ENCODE measurements around the gene CDC42BPB.

CDC42BPB gene

GRCh38 chr14:102923201-102923924, 134.0 kb downstream of the CDC42BPB start:
- DNase-seq, result no peak

DNA sequence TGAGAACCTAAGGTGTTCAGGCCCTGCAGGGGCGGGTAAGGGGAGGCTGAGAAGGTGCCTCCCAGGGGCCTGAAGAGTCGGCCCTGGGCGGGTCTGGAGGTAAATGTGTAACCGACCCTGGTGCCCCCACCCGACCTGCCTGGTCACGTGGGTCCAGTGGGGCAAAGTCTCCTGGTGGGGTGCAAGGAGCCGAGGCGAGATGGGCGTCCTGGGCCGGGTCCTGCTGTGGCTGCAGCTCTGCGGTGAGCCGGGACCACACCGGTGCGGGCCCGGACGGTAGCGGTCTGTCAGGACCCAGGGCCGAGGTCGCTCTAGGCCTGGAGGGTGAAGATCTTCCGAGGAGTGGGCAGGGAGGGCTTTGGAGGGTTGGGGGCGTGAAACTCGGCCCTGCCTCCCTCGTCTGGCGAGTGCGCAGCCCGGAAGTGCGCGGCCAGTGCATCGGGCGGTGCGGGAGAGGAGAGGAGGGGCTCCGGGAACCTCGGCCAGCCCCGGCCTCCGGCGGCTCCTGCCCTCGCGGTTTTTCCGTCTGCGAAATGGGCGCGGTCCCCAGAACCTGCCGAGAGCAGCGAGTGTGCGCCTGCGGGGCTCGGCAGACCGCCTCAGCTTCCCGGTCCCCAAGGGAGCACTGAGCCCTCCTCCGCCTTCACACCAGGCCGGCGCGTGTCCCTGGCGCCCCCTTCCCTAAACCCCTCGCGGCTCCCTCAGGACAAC, 134.7 kb downstream of the CDC42BPB start, which contains the start of gene AMN:
TSS of gene AMN (plus strand) at position 174 of the 711 bp plus-strand sequence. CDS start at position 200, 26 bp downstream.
- no peak for DNase-seq

GRCh38 chr14:102920998-102921304, 136.4 kb downstream of the CDC42BPB start:
- DNase-seq, result no peak

DNA sequence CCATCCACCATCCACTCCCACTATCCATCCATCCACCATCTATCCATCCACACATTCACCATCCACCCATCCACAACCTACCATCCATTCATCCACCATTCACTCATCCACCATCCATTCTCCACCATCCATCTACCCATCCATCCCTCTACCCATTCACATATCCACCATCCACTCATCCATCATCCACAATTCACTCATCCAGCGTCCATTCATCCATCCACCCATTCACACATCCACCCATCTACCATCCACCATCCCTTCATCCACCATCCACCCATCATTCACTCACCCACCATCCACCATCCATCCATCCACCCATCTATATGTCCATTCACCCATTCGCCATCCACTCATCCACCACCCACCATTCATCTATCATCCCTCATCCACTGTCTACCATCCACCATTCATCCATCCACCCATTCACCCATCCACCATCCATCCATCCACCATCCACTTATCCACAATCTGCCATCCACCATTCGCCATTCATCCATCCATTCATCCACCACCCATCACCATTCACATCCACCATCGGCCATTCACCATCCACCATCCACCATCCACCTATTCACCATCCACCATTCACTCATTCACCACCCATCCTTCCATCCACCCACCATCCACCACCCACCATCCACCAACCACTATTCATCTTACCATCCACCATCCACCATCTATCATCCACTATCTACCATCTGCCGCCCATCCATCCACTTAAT, 136.9 kb downstream of the CDC42BPB start:
- DNase-seq, result no peak

DNA sequence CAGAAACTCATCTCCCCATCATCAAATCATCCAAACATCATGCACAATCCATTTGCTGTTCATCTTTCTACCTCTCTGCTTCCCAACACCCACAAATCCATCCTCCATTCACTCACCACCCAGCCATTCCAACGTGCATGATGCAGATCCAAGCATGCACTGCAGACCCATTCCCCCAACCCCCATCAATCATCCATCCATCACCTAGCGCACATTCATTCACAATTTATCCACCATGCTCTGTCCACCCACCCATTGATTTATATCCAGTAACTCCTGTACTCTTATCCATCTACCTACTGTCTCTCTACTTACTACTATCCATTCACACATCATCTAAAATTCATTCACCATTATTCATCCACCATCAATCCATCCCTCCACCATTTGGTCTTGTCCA, 138.9 kb downstream of the CDC42BPB start:
- no peak for DNase-seq

DNA sequence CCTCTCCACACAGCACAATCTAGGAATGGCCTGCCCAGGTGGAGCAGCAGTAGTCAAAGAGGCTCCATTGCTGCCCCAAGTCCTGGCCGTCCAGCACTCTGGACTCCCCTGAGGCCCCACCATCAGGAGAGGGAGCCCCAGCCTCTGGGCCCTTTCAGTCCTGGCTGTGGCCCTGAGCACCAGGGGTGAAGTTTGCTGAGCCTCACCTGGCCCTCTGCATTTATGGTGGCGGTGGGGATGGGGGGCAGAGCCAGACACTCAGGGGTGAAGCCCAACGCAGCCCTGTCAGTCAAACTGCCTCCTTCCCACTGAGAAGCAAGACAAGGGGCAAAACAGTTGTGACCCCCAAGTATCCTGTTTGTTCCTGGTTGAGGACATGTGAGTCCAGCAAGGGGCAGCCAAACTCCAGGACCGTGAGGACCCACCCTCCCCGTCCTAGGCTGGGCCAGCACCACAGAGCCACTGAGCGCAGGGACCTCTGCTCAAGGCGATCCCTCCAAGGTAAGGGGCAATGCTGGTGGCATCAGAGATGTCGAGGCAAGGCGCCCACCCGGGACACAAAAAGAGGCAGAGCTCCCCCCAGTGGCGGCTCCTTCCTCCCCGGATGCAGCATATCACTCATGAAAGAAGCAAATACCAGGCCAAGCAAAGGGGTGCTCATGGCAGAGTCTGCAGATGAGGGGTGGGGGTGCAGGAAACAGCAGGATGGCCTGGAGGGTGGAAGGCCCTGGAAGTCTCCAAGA, 139.7 kb downstream of the CDC42BPB start:
- DNase-seq, result peak; percentile 20 to 39

DNA sequence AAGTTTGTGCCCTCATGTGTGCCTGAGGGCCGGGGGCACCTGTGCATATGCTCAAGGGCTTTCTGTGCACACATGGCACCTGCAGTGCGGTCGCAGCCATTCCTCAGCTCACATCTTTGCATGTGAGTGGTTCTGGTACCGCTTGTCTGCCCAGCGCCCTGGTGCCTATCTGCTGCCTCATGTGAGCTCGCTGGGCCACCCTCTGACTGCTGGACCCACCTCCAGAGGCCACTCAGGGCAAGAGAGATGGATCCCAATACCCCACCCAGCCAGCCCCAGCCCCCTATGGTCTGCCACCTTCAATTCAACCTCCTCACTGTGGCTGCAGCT, 140.3 kb downstream of the CDC42BPB start:
- no peak for DNase-seq

DNA sequence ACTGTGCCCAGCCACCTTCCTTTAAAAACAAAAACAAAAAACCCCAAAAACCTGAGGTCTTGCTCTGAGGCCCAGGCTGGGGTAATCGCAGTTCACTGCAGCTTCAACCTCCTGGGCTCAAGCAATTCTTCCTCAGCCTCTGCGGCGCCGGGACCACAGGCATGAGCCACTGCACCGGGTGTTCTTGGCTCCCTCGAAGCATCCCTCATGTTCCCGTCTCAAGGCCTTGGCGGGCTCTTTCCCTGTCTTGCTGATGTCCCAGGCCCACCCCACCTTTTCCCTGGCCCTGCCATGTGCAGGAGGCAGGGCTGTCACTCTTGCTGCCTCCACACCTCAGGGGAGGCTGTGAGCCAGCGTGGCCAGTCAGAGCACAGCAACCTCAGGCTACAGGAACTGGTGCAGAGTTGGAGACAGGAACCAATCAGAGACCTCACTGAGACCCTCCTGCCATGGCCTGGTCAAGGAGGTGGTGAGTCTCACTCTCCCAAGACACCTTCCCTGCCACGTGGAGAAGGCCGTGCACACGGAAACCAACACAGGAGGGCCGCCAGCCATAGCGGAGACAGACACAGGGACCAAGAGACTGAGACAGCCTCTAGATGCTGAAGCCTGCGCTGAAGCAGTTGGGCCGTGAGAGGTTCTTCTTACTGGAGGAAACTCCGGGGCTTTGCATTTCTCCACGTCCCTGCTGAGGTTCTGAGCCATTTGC, 140.8 kb downstream of the CDC42BPB start:
- DNase-seq, result no peak

- DNase-seq, result no peak
Observed at GRCh38 chr14:102915292-102916110, 141.8 kb downstream of the CDC42BPB start.

GRCh38 chr14:102914474-102915291, 142.7 kb downstream of the CDC42BPB start:
- no peak for DNase-seq

DNA sequence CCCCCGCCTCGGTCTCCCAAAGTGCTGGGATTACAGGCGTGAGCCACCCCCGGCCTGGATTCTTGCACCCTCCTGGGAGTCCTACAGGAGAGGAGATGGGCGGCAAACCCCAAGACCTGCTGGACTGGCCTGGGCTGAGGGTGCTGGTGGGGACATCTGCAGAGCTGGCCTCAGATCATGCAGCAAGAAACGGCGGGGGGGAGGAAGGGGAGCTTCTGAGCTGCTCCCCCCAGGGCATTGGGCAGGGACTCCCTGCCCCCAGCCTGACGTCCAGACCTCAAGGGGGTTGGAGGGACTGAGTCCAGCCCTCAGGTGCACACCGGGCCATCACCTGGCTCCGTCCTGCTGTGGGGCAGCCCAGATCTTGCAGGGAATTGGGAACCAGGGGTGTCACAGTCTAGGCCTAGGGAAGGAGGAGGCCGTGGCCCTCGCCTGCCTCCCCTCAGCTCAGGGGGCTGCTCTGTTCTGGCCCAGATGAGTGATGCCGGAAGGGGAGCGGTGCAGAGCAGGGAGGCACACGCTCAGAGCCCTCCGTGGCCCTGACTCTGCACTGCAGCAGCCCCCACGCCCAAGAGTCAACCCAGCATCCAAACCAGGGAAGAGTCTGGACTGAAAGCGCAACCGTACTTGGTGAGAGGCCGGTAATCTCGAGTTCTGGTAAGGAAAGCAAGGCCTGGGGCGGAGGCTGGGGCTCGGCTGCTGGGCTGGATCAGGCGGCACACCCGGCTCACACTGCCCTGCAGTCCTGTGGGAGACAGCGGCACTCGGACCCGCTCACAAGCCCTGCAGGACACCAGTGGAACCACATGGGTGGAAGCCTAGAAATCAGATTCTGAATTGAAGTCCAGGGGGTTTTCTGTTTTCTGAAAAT, 143.8 kb downstream of the CDC42BPB start:
- no peak for DNase-seq

- no peak for DNase-seq
Observed at GRCh38 chr14:102911991-102912761, 145.2 kb downstream of the CDC42BPB start.

- no peak for DNase-seq
Observed at GRCh38 chr14:102911541-102911951, 145.8 kb downstream of the CDC42BPB start.

DNA sequence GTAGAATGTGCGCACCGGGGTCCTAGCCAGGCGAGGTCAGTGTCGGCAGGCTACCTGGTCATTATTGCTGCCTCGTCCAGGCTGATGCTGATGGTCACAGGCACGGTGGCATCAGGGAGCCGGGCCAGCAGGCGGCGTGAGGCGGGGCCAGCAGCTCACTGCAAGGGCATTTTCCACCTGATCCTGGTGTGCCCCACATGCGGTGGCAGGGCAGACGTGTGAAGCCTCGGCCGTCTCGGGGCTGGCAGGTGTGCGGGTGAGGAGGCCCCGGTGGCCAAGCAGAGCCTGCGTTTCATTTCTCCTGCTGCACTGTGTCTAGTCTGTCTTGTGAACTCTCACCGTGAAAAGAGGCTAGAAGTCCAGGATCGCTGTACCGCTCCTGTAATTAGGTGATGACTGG, 146.9 kb downstream of the CDC42BPB start:
- DNase-seq, result no peak

DNA sequence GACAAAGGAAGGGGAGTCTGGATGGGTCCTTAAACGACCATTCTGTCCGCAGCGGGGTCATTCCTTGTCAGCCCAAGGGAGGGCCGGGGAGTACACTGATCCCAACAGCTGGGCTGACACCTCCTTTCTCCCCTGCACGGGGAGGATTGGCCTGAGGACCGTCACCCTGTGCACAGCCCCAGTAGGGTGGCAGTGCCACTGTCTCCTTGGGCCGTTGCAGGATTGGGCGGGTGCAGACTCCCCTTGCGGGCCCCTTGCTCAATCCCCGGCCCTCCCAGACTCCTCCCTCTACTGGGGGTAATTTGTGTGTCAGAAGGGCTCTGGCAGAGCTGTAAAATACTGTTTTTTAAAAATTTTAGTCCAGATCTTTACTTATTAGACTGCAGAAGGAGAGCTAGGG, 147.4 kb downstream of the CDC42BPB start:
- no peak for DNase-seq

- DNase-seq, result no peak
Observed at GRCh38 chr14:102909462-102909861, 147.9 kb downstream of the CDC42BPB start.

DNA sequence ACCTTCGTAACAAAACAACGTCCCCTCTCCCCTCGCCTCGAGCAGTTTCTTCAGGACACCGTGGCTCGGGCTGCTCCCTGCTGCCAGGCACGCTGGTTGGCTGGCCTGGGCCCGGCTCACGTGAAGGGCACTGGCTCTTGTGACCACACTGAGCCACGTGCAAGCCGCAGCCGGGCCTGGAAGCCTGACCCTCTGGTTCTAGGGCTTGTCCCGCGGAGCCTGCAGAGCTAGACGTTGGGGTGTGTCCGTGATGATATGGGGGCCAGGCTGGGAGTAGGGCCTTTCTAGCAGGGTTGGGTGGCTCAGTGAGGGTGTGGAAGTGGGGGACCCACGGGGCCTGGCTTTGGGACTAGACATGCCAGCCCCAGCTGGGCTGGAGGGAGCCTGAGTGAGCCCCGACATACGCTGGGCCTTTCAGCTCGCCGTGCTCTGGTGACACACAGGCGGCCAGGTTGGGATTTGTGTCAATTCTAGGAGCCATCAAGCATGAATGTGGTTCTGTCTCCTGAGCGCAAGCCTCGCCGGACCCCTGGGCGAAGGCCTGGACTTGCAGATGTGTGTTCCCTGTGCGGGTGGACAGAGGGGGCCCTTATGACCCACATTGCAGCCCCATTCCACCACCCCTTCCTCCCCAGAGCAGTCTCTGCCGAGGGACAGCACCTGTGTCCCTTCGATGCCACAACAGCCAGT, 148.4 kb downstream of the CDC42BPB start:
- no peak for DNase-seq

DNA sequence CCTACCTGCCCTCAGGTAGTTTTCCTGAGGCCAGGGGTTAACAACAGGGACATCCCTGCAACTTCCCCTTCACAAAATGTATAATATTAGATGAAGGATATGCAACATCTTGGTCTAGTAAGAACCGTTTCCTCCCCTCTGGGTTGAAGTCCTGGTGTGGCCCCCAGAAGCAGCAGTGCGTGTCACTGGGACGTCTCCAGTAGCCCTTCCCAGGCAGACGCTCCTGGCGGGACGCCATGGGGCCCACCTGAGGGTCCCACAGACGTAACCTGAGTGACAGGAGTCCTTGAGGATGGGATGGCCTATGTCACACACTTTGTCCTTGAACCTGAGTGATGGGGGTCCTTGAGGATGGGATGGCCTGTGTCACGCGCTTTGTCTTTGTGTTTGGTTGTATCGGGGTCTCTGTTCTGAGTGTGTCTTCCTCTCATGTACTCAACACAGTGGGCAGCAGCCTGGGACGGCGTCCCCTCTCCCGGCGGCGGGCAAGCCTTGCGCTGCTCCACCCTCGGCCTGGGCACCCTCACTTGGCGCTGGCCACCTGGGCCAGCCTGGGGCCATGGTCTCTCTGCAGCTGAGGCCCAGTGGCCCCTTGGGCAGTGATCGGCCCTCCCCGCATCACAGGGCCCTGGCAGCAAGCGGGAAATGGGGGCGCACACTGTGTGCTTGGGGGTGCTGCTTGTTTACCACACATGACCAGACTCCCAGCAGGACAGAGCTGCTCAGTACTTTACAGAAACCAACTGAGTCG, 149.2 kb downstream of the CDC42BPB start:
- no peak for DNase-seq
